GM11168 (cell line): ENCODE results near the gene TACR2.

Experiments used
- in situ Hi-C: fragments of 300-500 bp; cut with MboI; formaldehyde crosslinking; loops from one replicate; pipeline ENCODE4 v1.12.0; 2022; ENCODE audit warnings: low sequenced_read_pairs; ENCODE audit not compliant: unreplicated experiment

Gene TACR2

GRCh38 chr10:69406816-69407580 lies 9.7 kb downstream of the TACR2 start:
- in situ Hi-C loops, result no loop called here

GRCh38 chr10:69406302-69406811 lies 10.4 kb downstream of the TACR2 start:
- in situ Hi-C loops, result no loop called here

GRCh38 chr10:69405221-69405620 lies 11.5 kb downstream of the TACR2 start:
- in situ Hi-C loops, result no loop called here

GRCh38 chr10:69404786-69405185 lies 11.9 kb downstream of the TACR2 start:
- in situ Hi-C loops, result no loop called here

- in situ Hi-C loops, result no loop called here
These were observed 13.2 kb downstream of the TACR2 start for GRCh38 chr10:69403519-69403918.

GRCh38 chr10:69403066-69403465 lies 13.7 kb downstream of the TACR2 start:
- in situ Hi-C loops, result no loop called here

- in situ Hi-C loops, result no loop called here
These were observed 14.3 kb downstream of the TACR2 start for GRCh38 chr10:69402386-69402785.

- in situ Hi-C loops, result no loop called here
These were observed 15.3 kb downstream of the TACR2 start for GRCh38 chr10:69401416-69401815.

- in situ Hi-C loops, result no loop called here
These were observed 15.8 kb downstream of the TACR2 start for GRCh38 chr10:69400936-69401335.

GRCh38 chr10:69398466-69398865 lies 18.3 kb downstream of the TACR2 start:
- in situ Hi-C loops, result no loop called here

- in situ Hi-C loops, result no loop called here
These were observed 18.7 kb downstream of the TACR2 start for GRCh38 chr10:69397972-69398371.

- in situ Hi-C loops, result loop anchor here (5.0 kb wide), 1 partner anchor 147 kb away; no protein-coding TSS in a partner anchor
These were observed 22.7 kb downstream of the TACR2 start for GRCh38 chr10:69394020-69394419.

- in situ Hi-C loops, result loop anchor here (5.0 kb wide), 1 partner anchor 145 kb away; no protein-coding TSS in a partner anchor
These were observed 24.2 kb downstream of the TACR2 start for GRCh38 chr10:69392481-69393000.

- in situ Hi-C loops, result loop anchor here (5.0 kb wide), 1 partner anchor 144 kb away; no protein-coding TSS in a partner anchor
These were observed 25.6 kb downstream of the TACR2 start for GRCh38 chr10:69391158-69391557.

GRCh38 chr10:69389827-69390490 lies 26.8 kb downstream of the TACR2 start:
- in situ Hi-C loops, result loop anchor here (5.0 kb wide), 1 partner anchor 143 kb away; no protein-coding TSS in a partner anchor

- in situ Hi-C loops, result no loop called here
These were observed 28.2 kb downstream of the TACR2 start for GRCh38 chr10:69388488-69388887.

GRCh38 chr10:69387500-69387899 lies 29.2 kb downstream of the TACR2 start:
- in situ Hi-C loops, result no loop called here

GRCh38 chr10:69385454-69386350 lies 31.0 kb downstream of the TACR2 start:
- in situ Hi-C loops, result no loop called here

GRCh38 chr10:69384320-69384719 lies 32.4 kb downstream of the TACR2 start:
- in situ Hi-C loops, result no loop called here

- in situ Hi-C loops, result no loop called here
These were observed 33.2 kb downstream of the TACR2 start for GRCh38 chr10:69383558-69383957.
